Tongue (tissue), 2 donors: ENCODE measurements around the gene FXR2. TPM values are rescaled to one million over a fixed set of nuclear protein-coding genes. Genes with fewer than 3 reads are reported as not detected.

Experiments
- DNase-seq: peaks from one replicate; pipeline ENCODE4 v3.0.0-alpha.2; 2015
- total RNA-seq: library from RNA; depleted of rRNA; stranded (reverse); fragments of >200 nt; gene quantifications from one replicate; pipeline ENCODE4 v1.2.3, GENCODE V29; 2014

Gene FXR2
- total RNA-seq, 1 donor from 2014 or later: 47.8 TPM

- DNase-seq: no peak
These were observed 44.3 kb downstream of the FXR2 start for GRCh38 chr17:7570351-7570750.

- DNase-seq: no peak
These were observed 45.1 kb downstream of the FXR2 start for GRCh38 chr17:7569571-7569970.

- DNase-seq: no peak
These were observed 51.4 kb downstream of the FXR2 start for GRCh38 chr17:7563115-7563869.

- DNase-seq: no peak
These were observed 52.5 kb downstream of the FXR2 start for GRCh38 chr17:7562208-7562605.

- peak; percentile 97 for DNase-seq
These were observed 53.0 kb downstream of the FXR2 start, which contains the start of gene SENP3 for GRCh38 chr17:7561589-7562207. TSS of gene SENP3 (plus strand) at chr17:7561919. CDS start at chr17:7563077, 1,158 bp downstream.

- DNase-seq: peak; percentile 95
These were observed 53.6 kb downstream of the FXR2 start for GRCh38 chr17:7561028-7561575.

GRCh38 chr17:7560172-7561027 is 54.3 kb downstream of the FXR2 start:
- DNase-seq: peak; percentile 79

GRCh38 chr17:7559320-7560171 is 55.2 kb downstream of the FXR2 start:
- DNase-seq: no peak

- DNase-seq: no peak
These were observed 56.0 kb downstream of the FXR2 start, which contains the start of gene TNFSF13 for GRCh38 chr17:7558544-7559319. TSS of gene TNFSF13 (plus strand) at chr17:7558750. CDS start at chr17:7559040, 290 bp downstream.

GRCh38 chr17:7557775-7558543 is 56.7 kb downstream of the FXR2 start:
- DNase-seq: peak; percentile 88

- no peak for DNase-seq
These were observed 57.4 kb downstream of the FXR2 start for GRCh38 chr17:7557147-7557764.

- no peak for DNase-seq
These were observed 58.1 kb downstream of the FXR2 start for GRCh38 chr17:7556627-7557026.

GRCh38 chr17:7555320-7555948 is 59.3 kb downstream of the FXR2 start:
- DNase-seq: no peak

- DNase-seq: no peak
These were observed 61.3 kb downstream of the FXR2 start for GRCh38 chr17:7553356-7553755.

- no peak for DNase-seq
These were observed 62.1 kb downstream of the FXR2 start for GRCh38 chr17:7552621-7553051.

GRCh38 chr17:7551396-7551795 is 63.3 kb downstream of the FXR2 start:
- DNase-seq: no peak

- DNase-seq: no peak
These were observed 64.4 kb downstream of the FXR2 start for GRCh38 chr17:7550344-7550743.

- no peak for DNase-seq
These were observed 65.2 kb downstream of the FXR2 start for GRCh38 chr17:7549401-7550055.
